Kidney epithelial cell (primary cell): ENCODE data around the gene PCMTD2. TPM values are rescaled to one million over a fixed set of nuclear protein-coding genes. Genes with fewer than 3 reads are reported as not detected.

Experiments used
- DNase-seq: peaks from one replicate; pipeline ENCODE4 v3.0.0-alpha.2; 2010; ENCODE audit warnings: low read depth
- H3K27me3 ChIP-seq: 2 replicates; pipeline ENCODE4 v1.6.0; 2011; ENCODE audit warnings: low read length; ENCODE audit not compliant: control insufficient read depth, insufficient read depth
- H3K36me3 ChIP-seq: 2 replicates; pipeline ENCODE4 v1.5.1; 2011; ENCODE audit warnings: low read length; ENCODE audit not compliant: control insufficient read depth, insufficient read depth
- H3K4me3 ChIP-seq: 2 replicates; pipeline ENCODE4 v1.5.1; 2011; ENCODE audit warnings: low read depth, mild to moderate bottlenecking, control low read depth, low read length
- total RNA-seq: library from RNA; depleted of rRNA; stranded (reverse); fragments of >200 nt; gene quantifications from 2 replicates; pipeline ENCODE4 v1.2.3, GENCODE V29; 2015
- TF ChIP-seq, protein P1 (sequence below): IDR thresholded peaks from 2 replicates; pipeline ENCODE4 v1.5.1; 2011; ENCODE audit warnings: mild to moderate bottlenecking, moderate library complexity, low read length, control low read depth, inconsistent platforms; ENCODE audit not compliant: insufficient read depth, poor library complexity, severe bottlenecking

The PCMTD2 gene
- total RNA-seq, 1 donor from 2014 or later = 53.8 TPM

DNA sequence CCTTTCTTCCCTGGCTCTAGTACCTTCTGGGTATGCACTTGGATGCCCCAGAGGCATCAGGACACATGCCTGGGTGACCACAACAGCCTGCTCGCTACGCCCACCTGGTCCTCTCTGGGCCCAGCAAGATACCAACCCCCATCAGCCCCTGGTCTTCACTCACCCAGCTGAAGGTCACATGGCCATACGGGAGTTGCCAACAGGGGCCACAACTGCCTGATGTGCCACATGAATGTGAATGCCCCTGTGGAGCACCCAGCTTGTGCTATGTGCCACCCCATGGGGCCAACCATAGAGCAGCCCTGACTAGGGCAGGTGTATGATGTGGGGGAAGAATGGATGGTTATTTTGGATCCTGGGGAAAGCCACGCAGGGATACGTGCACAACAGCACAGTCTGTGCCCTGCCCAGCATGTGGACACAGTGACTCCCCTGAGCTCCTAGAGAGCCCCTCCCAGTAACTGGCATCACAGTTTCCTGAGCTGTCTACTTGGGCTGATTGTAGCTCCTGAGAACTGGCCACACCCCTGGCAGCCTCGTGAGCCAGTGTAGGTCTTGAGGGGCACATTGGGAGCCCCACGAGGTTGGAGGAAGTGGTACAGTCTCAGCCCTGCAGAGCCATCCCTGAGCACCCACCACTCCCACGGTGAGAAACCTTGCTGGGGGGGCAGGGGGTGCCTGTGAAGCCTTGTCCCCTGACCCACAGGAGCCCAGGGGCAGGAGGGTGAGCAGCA lies 10.5 kb upstream of the PCMTD2 start:
- Histone ChIP-seq H3K36me3 (no peaks in the 10 kb centered on the region), H3K4me3 (no peak overlapping the region), H3K27me3 (peaks cover 18% of the 10 kb centered on the region)
- TF ChIP-seq, protein P1, sequence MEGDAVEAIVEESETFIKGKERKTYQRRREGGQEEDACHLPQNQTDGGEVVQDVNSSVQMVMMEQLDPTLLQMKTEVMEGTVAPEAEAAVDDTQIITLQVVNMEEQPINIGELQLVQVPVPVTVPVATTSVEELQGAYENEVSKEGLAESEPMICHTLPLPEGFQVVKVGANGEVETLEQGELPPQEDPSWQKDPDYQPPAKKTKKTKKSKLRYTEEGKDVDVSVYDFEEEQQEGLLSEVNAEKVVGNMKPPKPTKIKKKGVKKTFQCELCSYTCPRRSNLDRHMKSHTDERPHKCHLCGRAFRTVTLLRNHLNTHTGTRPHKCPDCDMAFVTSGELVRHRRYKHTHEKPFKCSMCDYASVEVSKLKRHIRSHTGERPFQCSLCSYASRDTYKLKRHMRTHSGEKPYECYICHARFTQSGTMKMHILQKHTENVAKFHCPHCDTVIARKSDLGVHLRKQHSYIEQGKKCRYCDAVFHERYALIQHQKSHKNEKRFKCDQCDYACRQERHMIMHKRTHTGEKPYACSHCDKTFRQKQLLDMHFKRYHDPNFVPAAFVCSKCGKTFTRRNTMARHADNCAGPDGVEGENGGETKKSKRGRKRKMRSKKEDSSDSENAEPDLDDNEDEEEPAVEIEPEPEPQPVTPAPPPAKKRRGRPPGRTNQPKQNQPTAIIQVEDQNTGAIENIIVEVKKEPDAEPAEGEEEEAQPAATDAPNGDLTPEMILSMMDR = no peak
- no peak for DNase-seq

DNA sequence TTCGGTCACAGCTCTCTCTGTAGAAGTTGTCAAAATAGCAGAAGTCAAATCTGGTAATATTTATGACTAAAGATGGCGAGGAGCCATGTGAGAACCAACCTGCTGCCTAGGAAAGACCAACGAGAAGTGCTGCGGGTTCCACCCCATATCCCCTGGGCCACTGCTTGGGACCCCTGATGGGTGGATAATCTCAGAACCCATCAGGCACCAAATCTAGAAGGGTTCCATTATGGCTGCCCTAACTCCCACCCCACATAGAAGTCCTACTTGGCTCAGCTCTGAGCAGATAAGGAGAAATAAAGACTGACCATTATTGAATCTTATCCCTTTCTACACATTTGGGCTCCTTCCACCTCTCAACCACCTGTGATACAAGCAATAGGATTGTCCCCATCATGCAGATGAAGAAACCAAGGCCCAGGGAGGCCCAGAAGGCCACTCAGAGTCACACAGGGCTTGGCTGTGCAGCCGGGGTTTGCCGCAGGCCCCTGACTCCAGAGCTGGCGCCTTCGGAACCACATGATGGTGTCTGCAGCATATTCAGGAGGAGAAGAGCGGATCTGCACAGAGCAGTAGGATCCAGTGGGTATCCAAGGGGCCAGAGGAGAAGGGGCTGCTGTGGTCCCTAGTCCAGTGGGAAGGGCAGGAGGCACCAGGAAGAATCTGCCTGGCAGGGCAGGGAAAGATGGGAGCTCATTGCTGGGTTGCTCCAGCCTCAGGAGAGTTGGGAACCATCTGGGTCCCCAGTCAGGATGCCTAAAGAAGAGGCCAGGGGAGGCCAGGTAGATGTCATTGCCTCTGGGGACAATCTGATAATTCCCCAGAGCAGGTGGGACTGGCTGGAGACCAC lies 9.6 kb upstream of the PCMTD2 start:
- peaks cover 18% of the 10 kb centered on the region for H3K27me3 ChIP-seq
- no peak for DNase-seq
- no peak overlapping the region for H3K4me3 ChIP-seq
- no peaks in the 10 kb centered on the region for H3K36me3 ChIP-seq
- TF ChIP-seq, protein P1 = no peak

DNA sequence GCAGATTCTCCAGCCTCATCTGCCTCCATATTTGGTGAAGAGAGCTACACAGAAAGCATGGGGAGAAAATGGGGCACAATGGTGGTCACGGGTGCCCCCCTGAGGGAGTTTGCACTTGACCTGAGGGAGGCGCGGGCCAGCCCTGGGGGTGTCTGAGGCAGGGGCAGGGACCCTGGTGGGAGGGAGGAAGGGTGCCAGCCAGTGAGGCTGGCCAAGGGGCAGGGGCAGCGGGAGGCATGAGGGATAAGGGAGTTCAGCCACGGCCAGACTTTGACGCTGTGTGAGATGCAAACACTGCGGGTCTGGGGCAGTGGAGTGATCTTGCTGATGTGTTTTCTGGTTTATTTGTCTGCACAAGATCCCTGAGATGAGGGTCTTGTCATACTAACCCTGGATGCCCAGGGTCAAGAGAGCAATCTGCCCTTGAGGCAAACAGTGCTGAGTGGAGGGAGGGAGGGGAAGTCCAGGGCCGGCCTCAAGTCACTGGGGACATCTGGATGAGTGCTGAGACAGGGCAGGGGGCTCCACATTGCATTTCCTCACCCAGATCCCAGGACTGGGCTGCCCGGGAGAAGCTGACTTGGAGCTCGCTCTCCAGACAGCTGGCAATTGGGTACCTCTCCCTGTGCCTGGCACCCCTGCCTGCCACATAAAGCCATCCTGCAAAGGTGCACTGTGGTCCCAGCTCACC lies 8.8 kb upstream of the PCMTD2 start:
- Histone ChIP-seq H3K4me3 (no peak overlapping the region), H3K27me3 (peaks cover 18% of the 10 kb centered on the region), H3K36me3 (no peaks in the 10 kb centered on the region)
- TF ChIP-seq, protein P1 = no peak
- no peak for DNase-seq

DNA sequence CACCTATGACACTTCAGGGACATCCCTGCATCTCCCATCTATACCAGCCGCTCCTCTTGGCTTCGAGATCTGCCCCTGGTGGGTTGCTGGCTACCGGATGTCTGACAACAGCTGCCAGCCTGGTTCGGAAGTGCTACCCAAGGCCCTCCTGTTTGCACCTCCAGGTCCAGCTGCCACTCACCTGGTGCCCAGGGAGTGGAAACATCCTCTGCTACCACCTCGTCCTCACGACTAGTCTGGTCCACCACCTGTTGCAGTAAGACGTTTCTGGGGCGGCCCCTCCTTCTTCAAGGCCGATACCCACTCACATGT lies 8.3 kb upstream of the PCMTD2 start:
- Histone ChIP-seq H3K36me3 (no peaks in the 10 kb centered on the region), H3K4me3 (no peak overlapping the region), H3K27me3 (peaks cover 18% of the 10 kb centered on the region)
- DNase-seq = no peak
- TF ChIP-seq, protein P1 = no peak

DNA sequence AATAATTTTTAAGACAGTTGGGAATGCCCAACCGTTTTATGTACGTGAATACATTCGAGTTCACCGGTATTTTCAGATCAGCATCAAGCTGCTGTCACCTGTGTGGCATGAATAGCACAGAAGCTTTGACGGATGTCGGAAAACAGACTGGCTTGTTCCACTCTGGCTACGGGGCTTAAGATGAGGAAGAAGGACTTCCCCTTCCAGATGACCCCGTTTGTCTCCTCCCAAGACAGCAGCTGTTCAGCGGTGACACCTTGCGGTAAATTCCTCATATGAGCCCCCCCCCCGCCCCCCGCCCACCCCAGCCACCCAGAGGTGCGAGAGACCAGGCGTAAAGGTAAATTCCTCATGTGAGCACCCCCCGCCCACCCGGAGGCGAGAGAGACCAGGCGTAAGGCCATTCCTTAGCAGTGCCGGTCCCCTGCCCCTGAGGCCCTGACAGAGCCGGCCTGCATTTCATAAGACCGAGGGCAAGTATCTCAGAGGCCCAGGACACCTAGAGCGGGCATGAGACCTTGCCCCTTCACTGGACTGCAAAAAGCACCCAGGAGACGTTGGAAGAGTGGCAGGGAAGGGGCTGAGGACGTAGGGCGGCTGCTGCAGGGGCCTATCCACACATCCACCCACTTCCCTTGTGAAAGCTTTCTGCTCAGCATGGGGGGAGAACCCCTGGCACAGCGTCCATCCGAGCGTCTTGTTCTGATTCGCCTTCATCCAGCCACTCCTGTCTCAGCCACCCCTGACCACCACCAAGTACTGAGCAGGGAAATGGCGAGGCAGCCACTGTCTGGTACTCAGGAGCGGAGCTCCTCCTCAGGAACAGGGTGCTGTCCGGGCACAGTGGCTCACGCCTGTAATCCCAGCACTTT lies 7.3 kb upstream of the PCMTD2 start:
- H3K36me3 ChIP-seq = no peaks in the 10 kb centered on the region
- no peak for DNase-seq
- H3K27me3 ChIP-seq = peaks cover 16% of the 10 kb centered on the region
- TF ChIP-seq, protein P1 = no peak
- no peak overlapping the region for H3K4me3 ChIP-seq
